Measurements from ENCODE around the gene LANCL1.

LANCL1 gene

GRCh38 chr2:210389856-210390255, 86.7 kb downstream of the LANCL1 start:
- DNase-seq (ENCODE audit: low spot score) = no peak

GRCh38 chr2:210388148-210388547, 88.4 kb downstream of the LANCL1 start:
- DNase-seq (ENCODE audit: low spot score) = no peak

- no peak for DNase-seq (ENCODE audit: low spot score)
These were observed 89.5 kb downstream of the LANCL1 start for GRCh38 chr2:210387074-210387473.

Data from CD4-positive, alpha-beta T cell treated with Interleukin-2 at 100 ng/mL for 4 hours (primary cell).